Measurements from ENCODE around the gene ADD3.

ADD3 gene

GRCh38 chr10:110149259-110149658 is 141.5 kb downstream of the ADD3 start:
- DNase-seq (ENCODE audit: low read depth) = no peak

- DNase-seq (ENCODE audit: low read depth) = no peak
Measured at GRCh38 chr10:110150046-110150445, 142.3 kb downstream of the ADD3 start.

DNA sequence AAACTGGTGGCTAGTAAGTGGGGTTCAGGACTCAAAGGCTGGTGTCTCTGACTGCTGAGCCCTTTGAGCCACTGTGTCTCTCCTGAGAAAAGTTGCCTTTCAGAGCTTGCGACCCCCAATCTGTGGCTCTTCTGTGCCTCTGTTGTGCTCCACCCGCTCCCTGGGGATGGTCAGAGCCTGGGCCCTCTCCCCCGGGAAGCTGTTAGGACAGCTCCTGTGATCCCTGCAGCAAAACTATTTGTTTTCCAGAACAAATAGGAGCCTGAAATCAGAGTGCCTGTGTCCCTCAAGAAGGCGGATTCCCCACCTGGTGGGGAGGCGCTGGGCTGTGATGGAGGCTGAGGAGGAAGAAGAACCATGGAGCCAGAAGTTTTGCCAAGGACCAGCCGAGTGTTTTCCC is 143.2 kb downstream of the ADD3 start:
- no peak for DNase-seq (ENCODE audit: low read depth)

GRCh38 chr10:110151467-110151866 is 143.7 kb downstream of the ADD3 start:
- DNase-seq (ENCODE audit: low read depth) = no peak

- no peak for DNase-seq (ENCODE audit: low read depth)
Measured at GRCh38 chr10:110151971-110152370, 144.2 kb downstream of the ADD3 start.

- no peak for DNase-seq (ENCODE audit: low read depth)
Measured at GRCh38 chr10:110153396-110153795, 145.6 kb downstream of the ADD3 start.

GRCh38 chr10:110156046-110156445 is 148.3 kb downstream of the ADD3 start:
- no peak for DNase-seq (ENCODE audit: low read depth)

GRCh38 chr10:110158051-110159005 is 150.5 kb downstream of the ADD3 start:
- DNase-seq (ENCODE audit: low read depth) = no peak

DNA sequence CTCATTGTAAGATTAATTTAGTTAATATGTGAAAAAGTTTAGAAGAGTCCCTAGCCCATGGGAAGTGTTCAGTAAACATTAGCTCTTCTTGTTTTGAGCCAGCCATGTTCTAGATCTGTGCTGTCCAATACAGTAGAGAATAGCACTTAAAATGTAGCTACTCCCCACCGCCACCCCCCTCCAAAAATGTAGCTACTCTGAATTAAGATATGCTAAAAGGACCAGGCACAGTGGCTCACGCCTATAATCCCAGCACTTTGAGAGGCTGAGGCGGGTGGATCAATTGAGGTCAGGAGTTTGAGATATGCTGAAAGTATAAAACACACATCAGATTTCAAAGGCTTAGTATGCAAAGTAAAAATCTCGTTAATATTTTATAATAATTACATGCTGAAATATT is 152.3 kb downstream of the ADD3 start:
- no peak for DNase-seq (ENCODE audit: low read depth)

DNA sequence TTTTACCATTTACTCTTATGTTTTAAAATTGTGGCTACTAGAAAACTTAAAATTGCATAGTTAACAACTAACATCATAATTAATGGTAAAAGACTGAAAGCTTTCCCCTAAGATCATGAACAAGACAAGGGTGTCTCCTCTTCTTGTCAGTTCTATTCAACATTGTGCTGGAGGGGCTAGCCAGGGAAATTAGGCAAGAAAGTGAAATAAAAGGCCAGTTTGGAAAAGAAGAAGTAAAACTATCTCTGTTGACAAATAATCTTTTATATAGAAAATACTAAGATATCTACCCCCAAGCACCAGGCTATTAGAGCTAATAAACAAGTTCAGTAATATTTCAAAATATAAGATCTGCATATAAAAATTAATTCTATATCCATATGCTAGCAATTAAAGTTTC is 152.7 kb downstream of the ADD3 start:
- no peak for DNase-seq (ENCODE audit: low read depth)

DNA sequence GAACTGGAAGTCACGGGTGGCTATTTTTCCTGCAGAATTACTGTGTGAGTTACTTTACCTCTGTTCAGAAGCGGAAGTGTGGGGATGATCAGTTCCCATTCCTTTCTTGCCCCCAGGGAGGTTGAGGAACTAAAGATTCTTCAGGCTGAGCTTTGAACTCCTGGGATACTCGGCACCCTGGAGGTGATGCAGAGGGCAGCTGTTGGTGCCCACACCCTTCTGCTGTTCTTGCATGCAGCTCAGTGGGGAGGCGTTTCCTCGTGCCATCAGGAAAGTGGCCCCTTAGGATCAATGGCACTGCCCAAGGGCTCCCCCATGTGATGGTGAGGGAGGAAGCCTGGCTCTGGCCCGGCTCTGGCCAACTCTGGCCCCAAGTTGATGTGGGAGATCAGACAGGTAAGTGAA is 155.0 kb downstream of the ADD3 start:
- DNase-seq (ENCODE audit: low read depth) = no peak

DNA sequence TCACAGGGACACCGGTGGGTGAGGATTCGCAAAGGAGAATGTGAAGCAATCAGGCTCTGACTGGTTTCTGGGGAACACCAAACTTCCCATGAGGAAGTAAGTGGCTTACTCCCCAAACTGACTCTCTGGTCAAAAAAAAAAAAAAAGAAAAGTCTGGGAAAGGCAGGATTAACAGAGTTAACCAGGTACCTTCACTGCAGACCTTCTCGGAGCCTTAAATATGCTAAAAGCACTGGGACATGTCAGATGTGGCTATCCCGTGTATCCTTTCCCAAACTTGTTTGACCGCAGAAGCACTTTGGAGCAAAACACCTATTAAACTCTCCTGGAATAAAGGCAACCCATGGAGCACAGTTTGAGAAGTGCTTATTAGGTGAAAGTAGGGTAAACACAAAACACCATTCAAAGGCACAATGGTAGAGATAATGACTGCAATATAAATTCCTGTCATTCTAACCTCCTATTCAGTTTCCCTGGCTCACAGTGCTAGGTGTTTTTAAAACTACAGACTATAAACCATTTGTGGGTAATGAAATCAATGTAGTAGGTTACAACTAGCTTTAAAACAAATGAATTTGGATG is 155.5 kb downstream of the ADD3 start:
- no peak for DNase-seq (ENCODE audit: low read depth)

DNA sequence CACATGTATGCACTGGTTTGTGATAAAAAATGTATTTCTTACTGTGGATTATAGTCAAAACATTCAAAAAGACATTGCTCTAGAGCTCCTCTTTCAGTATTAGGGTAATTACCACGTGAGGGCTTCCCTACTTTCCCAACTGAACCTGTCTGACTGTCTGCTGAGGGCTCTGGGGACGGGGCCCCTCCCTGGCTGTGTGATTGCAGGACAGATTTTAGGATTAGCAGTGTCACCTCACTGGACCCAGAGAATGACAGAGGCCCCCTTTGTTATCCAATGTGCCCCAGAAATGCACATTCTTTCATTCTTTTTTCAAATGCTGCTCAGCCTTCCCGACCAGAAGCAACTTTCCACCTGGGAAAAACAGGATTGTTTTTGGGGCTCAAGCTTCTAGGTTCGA is 156.1 kb downstream of the ADD3 start:
- DNase-seq (ENCODE audit: low read depth) = no peak

DNA sequence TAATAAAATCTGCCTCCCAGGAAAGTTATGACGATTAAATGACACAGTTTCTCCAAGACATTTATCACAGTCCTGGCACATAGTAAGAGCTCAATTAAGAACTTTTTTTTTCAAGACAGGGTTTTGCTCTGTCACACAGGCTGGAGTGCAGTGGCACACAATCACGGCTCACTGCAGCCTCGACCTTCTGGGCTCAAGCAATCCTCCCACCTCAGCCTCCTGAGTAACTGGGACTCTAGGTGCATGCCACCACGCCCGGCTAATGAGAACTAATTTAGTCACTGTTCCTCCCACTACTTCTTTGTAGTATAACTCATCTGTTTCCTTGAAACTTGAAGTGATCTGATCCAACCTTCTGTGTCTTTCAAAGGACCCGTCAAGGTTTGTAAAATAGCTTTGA is 157.5 kb downstream of the ADD3 start:
- no peak for DNase-seq (ENCODE audit: low read depth)

- DNase-seq (ENCODE audit: low read depth) = no peak
Measured at GRCh38 chr10:110167149-110167548, 159.4 kb downstream of the ADD3 start.

DNA sequence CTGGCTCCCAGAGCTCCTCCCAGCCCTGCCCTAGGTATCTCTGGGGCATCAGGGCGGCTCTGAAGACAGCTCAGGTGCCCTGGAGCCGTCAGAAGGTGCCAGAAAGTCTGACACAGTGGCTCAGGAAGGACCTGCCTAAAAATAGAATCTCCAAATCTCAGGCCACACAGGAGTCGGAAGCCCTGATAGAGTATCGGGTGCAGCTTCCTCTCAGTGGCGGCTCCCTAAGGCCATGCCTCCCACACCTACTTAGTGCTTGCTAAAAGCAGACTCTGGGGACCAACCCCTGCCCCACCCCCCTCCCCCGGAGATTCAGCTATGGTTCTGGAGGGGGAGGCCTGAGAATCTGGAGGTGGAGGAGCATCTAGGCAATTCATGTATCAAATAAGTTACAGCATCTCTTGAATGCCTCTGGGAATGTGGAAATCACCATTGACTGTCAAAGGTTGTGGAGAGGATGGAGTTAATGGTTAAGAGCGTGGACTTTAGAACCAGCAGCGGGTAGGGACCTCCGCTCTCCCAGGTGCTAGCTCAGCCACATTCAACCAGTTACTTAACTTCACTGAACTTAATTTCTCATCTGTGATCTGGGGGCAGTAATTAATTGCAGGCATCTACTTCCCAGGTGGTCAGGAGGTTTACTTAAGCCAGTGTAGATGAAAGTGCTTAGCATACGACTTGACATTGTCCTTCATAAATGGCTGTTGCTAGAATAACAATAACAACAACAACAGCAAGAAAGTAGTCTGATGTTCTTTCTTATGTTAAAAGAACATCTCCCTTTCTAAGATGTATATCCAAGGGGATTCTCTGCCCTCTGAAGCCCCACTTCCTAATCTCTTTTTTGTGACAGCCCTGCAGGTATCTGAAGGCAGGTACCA is 161.1 kb downstream of the ADD3 start:
- DNase-seq (ENCODE audit: low read depth) = no peak

GRCh38 chr10:110169586-110169985 is 161.8 kb downstream of the ADD3 start:
- DNase-seq (ENCODE audit: low read depth) = no peak

DNA sequence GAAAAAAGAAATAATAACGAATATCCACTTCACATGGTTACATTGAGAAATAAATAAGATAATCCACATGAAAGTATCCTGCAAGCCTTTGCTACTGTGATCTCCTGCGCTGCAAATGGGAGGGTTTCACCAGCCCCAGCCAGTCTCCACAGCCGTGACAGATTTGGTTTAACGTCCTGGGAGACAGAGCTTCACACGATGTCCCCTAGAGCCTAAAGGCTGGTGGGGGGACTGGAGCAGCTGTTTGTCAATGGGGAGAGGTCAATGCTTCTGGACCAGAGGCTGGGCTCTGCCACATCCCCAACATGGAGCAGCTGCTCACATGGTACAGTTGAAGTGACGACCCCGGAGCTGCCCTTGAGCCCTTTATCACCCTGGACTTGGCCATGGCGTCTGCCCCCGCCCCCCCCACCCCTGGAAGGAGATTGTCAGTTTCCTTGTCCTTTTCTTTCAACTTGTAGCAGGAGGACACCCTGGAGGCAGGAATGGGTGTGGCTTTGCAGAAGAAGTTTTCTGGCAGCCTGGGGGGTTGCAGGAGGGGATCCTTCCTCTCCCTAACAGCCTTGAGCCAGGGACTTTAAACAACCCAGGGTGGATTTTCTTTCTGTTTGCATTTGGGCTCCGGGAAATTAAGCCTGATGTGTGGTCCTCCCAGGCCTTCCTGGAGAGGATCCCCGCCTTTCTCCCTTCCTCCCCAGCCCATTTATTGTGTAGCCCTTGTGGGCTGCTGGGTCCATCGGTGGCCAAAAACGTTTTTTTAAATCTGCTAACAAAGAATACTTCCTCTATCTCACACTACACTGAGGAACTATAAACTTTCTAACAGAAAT is 162.6 kb downstream of the ADD3 start:
- DNase-seq (ENCODE audit: low read depth) = no peak

DNA sequence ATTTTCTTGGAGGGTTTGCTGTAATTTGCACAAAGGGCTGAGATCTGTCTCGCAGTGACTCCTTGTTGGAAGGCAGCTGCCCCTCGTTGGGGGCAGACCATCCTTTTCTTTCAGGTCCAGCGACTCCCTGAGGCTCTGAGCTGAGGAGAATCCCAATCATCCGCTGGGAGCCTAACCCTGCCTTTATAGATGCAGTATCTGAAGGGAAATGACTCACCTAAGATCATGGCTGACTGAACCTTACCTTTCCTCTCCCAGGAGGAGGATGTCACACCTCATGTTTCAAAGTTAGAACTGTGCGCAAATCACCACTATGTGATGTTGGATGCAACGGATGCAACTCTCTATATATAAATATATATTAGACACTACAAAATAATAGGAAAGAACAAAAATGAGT is 163.2 kb downstream of the ADD3 start:
- no peak for DNase-seq (ENCODE audit: low read depth)

DNA sequence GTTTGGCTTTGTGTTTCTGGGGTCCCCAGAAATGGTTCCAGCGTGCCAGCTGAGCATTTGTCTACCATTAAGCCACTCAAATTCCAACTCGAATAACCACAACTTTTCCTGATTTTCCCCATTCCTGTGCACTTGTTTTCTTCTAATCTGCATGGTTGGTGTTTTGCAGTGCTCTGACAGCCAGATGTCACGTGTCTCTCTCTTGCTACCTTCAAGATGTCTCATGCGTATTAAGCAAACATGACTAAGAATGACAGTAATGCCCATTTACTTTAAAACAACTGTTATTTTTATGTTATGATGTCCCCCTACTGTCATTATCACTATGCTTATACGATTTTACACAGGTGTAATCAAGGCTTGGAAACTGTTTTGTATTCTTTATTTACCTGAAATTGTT is 164.4 kb downstream of the ADD3 start:
- no peak for DNase-seq (ENCODE audit: low read depth)

DNA sequence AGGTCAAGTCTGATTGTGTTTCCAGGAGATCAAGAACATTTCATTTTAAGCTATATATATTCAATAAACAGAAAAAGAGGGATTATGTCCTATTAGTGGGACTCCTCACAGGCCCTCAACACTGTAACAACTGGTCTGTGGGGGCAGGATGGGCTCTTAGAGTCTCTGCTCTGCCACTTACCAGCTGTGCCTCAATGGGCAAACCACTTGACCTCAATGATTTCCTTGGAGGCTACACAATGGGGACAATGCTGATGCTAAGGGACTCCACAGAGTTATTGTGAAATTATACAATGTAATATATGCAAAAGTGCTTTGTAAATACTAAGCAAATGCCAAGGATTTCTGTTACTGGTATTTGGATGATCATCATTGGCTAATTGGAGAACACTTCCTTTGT is 166.4 kb downstream of the ADD3 start:
- DNase-seq (ENCODE audit: low read depth) = no peak

GRCh38 chr10:110174816-110175215 is 167.0 kb downstream of the ADD3 start:
- no peak for DNase-seq (ENCODE audit: low read depth)
